Endometrium (tissue), 2 donors: ENCODE measurements around the gene SORCS2.

ENCODE experiments used
- FAIRE-seq: peaks from 2 replicates; lab custom pipeline; 2012; peaks lifted over from hg19 to GRCh38; lab: Jason Lieb, UNC
- donor health status: control.
- donor health status: control.

SORCS2 gene

DNA sequence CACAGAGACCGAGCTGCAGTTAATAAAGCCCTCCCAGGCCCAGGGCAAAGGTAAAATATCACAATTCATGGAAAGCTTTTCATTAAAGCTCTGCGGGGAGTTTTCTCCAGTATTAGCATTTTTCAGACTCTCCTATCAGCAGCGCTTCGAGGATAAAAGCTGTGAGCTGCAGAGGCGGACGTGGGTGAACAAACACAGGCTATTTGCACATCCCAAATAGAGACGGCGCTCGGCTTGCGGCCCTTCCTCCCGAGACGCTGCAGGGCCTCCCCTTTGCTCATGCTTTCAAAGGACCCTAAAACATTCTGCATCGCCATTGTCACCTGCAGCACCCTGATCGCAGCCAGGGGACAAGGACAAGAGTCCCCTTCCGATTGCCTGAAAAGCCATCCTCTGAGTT lies 97.3 kb downstream of the SORCS2 start:
- no peak for FAIRE-seq

DNA sequence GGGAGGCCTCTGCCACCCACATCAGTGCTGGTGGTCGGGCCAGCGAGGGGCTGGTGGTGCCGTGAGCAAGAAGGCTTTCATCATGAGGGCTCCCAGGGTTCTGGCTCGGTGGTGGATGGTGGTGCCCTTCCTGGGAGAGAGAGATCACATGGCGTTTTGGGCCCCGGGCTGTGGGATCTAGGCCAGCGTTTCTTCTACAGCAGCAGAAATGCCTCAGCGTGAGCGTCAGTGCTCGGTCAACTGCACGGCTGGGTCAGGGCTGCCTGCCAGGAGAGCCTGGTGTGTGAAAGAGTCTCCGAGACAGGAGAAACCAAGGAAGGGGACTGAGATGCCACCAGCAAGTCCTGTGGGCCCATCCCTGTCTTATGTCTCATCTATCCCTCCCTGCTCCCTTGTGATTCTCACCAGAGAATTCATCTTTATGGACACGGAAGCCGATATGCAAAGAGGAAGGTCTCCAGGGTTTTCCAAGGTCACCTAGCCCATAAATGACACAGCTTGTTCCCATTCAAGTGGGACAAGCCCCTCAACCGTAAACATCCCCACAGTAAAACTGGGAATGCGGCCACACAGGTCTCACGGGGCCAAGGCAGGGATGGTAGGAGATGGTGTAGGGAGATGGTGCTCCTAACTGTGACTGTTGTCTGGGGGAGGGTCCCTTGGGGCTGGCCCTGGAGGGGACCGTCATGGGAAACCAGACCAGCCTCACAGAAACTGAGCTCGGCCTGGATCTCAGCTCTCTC lies 99.2 kb downstream of the SORCS2 start:
- FAIRE-seq: no peak

- FAIRE-seq: no peak
Measured at GRCh38 chr4:7293703-7294102, 101.4 kb downstream of the SORCS2 start.

GRCh38 chr4:7294176-7294756 lies 101.9 kb downstream of the SORCS2 start:
- FAIRE-seq: no peak

GRCh38 chr4:7295197-7295910 lies 103.0 kb downstream of the SORCS2 start:
- FAIRE-seq: no peak

GRCh38 chr4:7295911-7296660 lies 103.7 kb downstream of the SORCS2 start:
- no peak for FAIRE-seq

- no peak for FAIRE-seq
Measured at GRCh38 chr4:7296661-7297335, 104.5 kb downstream of the SORCS2 start.

GRCh38 chr4:7297374-7297773 lies 105.0 kb downstream of the SORCS2 start:
- no peak for FAIRE-seq

DNA sequence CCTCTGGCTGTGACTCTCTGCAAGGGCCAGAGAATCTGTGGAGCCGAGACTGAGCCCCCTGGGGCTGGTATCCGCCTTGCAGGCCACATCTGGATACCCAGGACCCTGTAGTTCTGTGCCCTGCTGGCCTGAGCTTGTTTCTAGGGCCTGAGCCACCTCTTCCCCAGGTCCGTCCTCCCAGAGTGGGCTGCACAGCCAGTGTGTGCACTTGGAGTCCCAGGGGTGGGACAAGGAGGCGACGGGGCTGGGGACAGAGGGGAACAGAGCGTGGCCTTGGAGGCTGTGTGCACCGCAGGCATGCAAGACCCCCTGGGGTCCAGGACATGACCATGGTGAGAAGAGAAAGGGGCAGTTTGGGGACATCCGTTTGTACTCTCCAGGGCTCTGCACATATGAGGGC lies 105.5 kb downstream of the SORCS2 start:
- no peak for FAIRE-seq

DNA sequence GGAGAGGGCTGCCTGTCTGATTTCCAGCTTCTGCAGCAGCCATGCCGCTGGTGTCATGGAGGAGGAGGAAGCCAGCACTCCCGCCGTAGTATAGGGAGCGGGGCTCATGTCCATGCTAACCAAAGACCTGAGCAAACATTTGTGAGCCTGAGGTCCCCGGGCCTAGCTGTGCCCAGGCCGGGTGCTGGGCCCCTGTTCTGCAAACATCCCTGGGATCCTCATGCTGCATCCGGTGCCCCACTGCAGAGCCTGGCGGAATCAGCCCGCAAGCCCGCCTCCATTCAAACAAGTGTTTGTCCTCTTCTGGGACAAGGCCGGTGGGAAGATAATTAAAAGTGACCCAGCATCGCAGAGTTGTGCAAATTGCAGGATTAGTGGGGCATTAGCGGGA lies 106.3 kb downstream of the SORCS2 start:
- no peak for FAIRE-seq

DNA sequence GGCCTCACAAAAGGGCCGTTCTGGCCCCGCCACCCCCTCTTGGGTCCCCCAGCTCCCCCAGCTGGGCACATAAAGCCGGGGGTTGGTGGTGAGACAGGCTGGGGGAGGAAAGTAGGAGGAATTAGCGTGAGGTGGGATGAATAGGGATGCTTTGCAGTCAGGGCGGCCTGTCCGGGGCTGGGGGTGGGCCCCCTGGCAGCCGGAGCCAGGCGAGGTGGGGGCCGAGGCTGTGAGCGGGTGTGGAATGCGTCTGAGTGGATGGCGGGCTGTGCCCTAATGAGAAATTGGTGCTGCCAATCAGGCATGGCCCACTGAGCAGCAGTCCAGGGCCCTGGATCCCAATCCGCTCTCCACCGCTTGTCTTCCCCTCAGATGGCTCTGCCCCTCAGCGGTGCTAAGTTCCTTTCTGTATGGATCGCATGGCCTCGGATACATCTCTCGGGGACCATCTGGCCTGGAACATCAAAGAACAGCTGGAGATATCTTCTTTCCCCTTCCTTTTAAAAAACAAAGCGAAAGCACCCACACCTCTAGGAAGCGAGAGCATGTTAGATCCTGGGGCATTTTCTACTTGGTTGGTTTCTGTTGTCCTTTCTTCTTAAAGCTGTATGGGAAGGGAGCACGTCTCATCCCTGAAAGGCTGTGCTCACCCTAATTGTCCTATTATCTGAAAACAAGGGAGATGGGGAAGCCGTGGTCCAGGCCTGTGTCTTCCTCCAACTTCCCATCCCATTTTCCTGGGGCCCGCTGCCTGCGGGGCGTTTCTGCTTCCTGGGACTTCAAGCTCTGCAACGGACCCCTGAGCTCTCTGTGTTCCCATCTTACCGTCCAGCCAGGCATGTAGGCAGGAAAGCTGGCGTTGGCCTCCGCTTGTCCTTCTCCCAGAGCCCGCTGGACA lies 106.9 kb downstream of the SORCS2 start:
- no peak for FAIRE-seq

DNA sequence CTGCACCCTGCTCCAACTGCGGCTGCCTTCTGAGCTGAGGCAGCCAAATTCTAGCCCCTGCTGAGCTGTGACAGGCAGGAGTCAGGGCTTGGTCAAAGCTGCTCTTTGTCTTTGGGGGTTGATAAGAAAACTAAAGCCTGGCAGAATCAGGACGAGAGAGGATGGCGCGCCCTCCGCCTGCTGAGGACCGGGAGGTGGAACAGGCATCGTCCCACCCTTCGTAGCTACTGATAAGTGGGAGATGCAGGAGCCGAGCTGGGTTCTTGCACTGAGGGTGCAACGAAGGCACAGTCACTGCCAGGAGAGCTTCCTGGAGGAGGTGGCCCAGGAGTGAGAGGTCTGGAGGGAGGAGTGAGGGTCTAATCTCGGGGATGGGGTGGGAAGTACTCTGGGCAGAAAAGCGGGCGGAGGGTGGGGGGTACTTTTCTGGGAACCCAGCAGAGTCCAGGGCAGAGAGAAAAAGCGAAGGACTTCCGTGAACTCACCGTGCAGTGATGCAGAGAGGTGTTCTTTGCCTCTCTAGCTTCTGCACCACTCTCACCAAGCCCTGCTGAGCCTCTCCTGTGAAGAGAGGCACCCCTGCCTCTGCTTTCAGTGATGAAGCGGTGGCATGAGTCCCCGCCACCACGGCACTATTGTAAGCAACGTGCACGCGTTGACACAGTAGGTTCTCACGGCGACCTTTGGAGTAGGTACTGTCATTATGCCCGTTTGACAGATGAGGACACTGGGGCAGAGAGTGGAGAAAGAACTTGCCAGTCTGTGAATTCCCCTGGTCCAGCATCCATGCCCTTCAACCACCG lies 107.8 kb downstream of the SORCS2 start:
- no peak for FAIRE-seq

- FAIRE-seq: no peak
Measured at GRCh38 chr4:7300711-7301095, 108.4 kb downstream of the SORCS2 start.

DNA sequence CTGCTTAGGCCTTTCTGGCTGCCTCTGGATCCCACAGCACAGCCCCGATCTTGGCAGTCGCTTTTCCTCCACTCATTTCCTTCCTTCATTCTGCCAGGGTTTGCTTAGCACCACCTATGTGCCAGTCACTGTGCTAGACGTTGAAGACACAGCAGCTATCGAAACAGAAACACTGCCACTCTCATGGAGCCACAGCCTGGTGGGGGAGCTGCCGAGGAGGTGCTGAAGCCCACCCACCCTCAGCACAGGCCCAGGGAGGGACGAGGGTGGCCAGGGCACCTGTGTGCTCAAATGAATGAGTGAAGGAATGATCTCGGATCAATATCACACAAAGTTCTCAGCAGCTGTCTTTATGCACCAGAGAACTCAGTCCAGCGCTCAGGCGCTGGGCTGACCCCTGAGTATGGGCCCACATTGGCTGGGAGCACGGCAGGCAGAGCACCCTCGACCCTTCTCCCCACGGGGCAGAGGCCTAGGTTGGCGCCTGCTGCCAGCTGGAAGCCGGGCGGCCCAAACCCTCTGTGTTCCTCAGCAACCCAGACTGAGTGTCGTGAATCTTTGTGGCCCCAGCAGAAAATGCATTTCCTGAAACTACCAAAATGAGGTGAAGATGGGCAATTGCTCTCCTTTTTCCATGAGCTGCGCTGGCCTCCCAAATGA lies 108.9 kb downstream of the SORCS2 start:
- no peak for FAIRE-seq

GRCh38 chr4:7301846-7302630 lies 109.7 kb downstream of the SORCS2 start:
- no peak for FAIRE-seq

- no peak for FAIRE-seq
Measured at GRCh38 chr4:7302781-7303404, 110.6 kb downstream of the SORCS2 start.

- no peak for FAIRE-seq
Measured at GRCh38 chr4:7303561-7303960, 111.2 kb downstream of the SORCS2 start.

- no peak for FAIRE-seq
Measured at GRCh38 chr4:7304436-7304835, 112.1 kb downstream of the SORCS2 start.
